HG03064 (cell line): Measurements from ENCODE around the gene CEP135.
"Not testable (repeated sequence)": the region's sequence is repeated elsewhere in the genome, so short reads cannot be mapped to it uniquely, and the experiment has no call there.

Experiments used
- ATAC-seq: cut with Tn5 transposase; IDR thresholded peaks from one replicate; pipeline ENCODE4 v1.9.1; 2021; ENCODE audit warnings: low read depth; ENCODE audit not compliant: unreplicated experiment

CEP135 gene

GRCh38 chr4:56066493-56066892, 117.7 kb downstream of the CEP135 start:
- ATAC-seq, result no peak

GRCh38 chr4:56067826-56068225, 119.1 kb downstream of the CEP135 start:
- no peak for ATAC-seq

- ATAC-seq, result not testable (repeated sequence)
Observed at GRCh38 chr4:56072730-56073129, 124.0 kb downstream of the CEP135 start.

GRCh38 chr4:56077676-56078075, 128.9 kb downstream of the CEP135 start:
- ATAC-seq, result no peak

- ATAC-seq, result no peak
Observed at GRCh38 chr4:56078866-56079265, 130.1 kb downstream of the CEP135 start.

- ATAC-seq, result no peak
Observed at GRCh38 chr4:56080384-56080783, 131.6 kb downstream of the CEP135 start.

GRCh38 chr4:56082829-56083228, 134.1 kb downstream of the CEP135 start:
- no peak for ATAC-seq
